Measurements from ENCODE around the gene DOCK8.

The DOCK8 gene

GRCh38 chr9:495739-496138 lies 281.1 kb downstream of the DOCK8 start:
- no peak for DNase-seq (ENCODE audit: low read depth)

GRCh38 chr9:503326-503725 lies 288.7 kb downstream of the DOCK8 start:
- DNase-seq (ENCODE audit: low read depth), result no peak

GRCh38 chr9:503881-504852 lies 289.5 kb downstream of the DOCK8 start, which contains the start of gene KANK1:
TSS of gene KANK1 (plus strand) at chr9:504695.
- peak; percentile 65 for DNase-seq (ENCODE audit: low read depth)

DNA sequence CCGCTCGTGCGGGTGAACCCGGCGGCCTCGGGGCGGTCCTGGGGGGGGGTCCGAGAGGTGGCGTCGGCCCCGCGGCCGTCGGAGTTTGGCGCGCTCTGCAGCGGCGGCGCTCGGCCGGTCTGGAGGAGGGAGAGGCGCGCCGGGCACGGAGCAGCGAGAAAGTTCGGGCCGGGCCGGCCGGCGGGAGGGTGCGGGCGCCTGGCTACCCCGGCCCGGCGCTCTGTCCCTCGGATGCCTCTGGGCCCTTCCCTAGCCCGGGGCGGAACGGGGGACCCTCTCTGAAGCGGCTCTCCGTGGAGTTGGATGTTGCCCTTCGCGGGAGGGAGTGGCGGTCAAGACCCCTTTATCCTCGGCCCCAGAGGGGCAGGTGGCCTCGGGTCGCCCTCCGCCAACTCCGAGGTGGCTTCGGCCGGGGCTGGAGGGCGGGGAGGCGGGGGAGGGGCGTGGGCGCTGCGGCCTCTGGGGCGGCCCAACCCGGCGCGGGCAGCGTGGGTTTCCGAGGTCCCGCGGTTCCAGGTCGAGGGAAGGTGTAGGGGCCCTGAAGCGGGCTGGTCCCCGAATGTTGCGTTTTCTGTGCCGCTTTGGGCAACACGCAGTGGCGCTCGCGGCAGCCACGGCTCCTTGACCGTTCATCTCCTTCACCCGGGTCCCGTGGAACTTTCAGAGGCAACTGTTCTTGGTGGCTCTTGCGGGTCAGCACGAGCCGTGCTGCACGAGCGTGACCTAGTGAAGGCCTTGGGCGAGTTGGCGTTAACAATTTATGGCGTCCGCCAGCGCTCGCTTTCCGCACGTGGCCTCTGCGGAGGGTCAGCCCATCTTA lies 290.5 kb downstream of the DOCK8 start:
- DNase-seq (ENCODE audit: low read depth), result peak; percentile 0

DNA sequence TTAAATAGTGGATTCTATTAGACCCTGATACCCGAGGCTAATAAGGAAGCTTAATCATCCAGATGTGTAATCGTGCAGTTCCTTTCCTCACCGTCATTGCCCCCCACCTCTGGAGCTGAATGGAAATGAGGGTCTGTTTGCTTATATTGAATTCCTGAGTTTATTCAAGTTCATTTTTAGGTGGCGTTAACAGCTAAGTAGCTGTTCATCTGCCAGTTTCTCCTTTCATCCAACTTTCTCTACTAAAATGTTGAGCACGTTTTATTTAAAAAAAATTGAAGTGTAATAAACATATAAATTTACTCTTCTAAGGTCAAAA lies 291.0 kb downstream of the DOCK8 start:
- DNase-seq (ENCODE audit: low read depth), result no peak

DNA sequence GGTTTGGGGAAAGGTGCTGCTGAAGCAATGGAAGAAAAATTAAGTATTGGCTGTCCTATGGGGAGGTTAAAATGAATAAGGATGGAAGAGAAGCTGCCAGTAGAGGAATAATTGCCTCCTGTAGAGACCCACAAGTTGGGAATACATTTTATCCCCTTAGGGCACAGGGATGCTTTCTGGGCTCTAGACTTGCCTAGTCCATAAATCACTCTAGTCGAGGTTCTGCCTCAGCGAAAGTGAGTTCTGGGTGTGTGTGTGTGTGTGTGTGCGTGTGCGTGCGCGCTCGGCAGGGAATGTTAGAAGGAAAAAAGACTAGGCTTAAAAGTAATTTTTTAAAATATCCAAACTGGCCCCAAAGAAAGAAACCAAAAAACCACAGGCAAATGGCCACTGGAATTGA lies 291.6 kb downstream of the DOCK8 start:
- no peak for DNase-seq (ENCODE audit: low read depth)

GRCh38 chr9:511861-512260 lies 297.2 kb downstream of the DOCK8 start:
- DNase-seq (ENCODE audit: low read depth), result no peak

DNA sequence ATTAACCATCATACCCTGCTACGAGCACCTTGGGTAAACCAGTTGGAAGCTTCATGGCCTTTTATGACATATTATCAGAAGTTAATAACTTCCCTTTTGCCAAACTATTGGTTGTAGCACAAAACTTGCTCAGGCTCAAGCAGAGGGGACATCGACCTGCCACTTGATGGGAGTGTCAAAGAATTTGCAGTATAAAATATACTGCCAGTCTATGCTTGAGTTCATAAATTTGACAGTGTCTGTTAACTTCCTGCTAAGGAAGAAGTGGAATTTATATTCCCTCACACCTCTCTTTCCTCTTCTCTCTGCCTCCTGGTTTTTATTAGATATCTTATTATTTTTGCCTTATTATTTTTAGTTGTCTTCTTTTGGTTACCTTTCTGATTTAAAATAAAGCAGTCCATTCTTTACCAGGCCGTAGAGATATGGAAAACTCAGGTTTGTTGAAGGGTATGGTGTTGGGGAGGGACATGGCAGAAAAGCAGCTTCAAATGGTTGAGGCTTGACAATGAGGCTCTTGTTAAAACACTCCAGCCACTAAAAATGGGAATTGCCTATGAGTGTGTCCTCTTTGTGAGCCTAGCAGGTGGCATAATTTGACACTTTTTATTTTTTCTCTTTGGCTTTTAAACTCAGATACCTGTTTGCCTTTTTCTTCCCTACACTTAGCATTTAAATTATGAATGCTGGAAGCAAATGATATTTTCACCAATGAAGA lies 298.0 kb downstream of the DOCK8 start:
- DNase-seq (ENCODE audit: low read depth), result no peak
